Stimulated activated CD8-positive, alpha-beta memory T cell treated with anti-CD3 and anti-CD28 coated beads, Interleukin-12 subunit alpha, Interleukin-12 subunit beta, amount 100 ng/mL, for 24 hours (primary cell): ENCODE data around the gene CC2D1B.

Source experiments
- DNase-seq: peaks from one replicate; pipeline ENCODE4 v3.0.0-alpha.2; 2020; ENCODE audit errors: extremely low read depth

Gene CC2D1B

DNA sequence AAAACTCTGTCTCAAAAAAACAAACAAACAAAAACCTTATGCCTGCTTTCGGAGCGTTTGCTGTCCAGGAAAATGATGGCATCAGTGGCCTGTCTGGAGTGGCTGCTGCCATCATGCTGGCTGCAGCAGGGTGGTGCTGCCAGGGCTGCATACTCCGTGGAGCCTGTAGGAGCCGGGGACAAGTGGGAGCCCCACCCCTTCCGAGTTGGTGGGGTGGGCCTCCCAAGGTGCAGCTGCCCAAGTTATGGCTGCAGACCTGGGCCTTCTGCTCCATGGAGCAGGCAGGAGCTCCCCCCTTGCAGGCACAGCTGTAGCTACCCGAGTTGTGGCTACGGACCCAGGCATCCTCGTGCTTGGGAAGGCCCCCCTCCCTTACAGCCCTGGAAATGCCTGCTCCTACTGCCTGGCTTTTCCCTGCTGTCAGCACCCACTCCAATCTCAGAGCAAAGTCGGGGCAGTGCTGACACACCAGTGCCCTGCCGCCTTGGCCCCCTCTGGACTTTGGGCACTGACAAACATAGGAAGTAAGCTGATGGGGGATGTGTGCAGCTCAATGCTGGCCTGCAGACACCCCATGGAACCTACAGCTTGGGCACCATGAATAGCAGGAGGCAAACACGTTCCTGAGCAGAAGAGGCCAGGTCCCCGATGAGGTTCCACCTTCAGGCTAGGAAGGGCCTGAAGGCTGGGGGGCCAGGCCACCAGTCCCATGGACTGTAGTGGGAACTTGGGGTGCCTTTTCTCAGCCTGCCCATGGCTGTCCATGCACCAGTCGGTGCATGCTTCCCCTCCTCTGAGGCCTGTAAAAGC is 60.4 kb downstream of the CC2D1B start:
- DNase-seq = no peak
